HFFc6 (cell line): Measurements from ENCODE around the gene ACSL5. TPM values are rescaled to one million over a fixed set of nuclear protein-coding genes. Genes with fewer than 3 reads are reported as not detected.

Experiments
- DNase-seq: peaks from one replicate; pipeline ENCODE4 v3.0.0-alpha.2; 2018
- H3K27ac Mint-ChIP-seq: 2 replicates; pipeline ENCODE4 v1.8.0; 2020; ENCODE audit warnings: mild to moderate bottlenecking, mixed read lengths
- H3K27me3 Mint-ChIP-seq: 2 replicates; pipeline ENCODE4 v1.8.0; 2021; ENCODE audit warnings: mild to moderate bottlenecking, moderate library complexity, mixed read lengths; ENCODE audit not compliant: insufficient read depth
- H3K36me3 Mint-ChIP-seq: 2 replicates; pipeline ENCODE4 v1.8.0; 2021; ENCODE audit warnings: low read depth, mixed read lengths
- H3K4me1 Mint-ChIP-seq: 2 replicates; pipeline ENCODE4 v1.8.0; 2020; ENCODE audit warnings: low read depth, mixed read lengths
- H3K4me3 Mint-ChIP-seq: 2 replicates; pipeline ENCODE4 v1.8.0; 2020; ENCODE audit warnings: mild to moderate bottlenecking, moderate library complexity, mixed read lengths
- H3K9me3 Mint-ChIP-seq: 2 replicates; pipeline ENCODE4 v1.8.0; 2020; ENCODE audit warnings: mild to moderate bottlenecking, mixed read lengths
- total RNA-seq, 6 experiments: library from RNA; stranded (reverse); fragmentation: NEBNext Ultra II Directional; extraction: Animal tissue kit (Norgen Biotek cat#: 25700); gene quantifications; 2 replicates in 1 of 6; 3 replicates in 5 of 6; pipeline ENCODE4 v1.2.3, GENCODE V29; 2021
- TF ChIP-seq, protein P1 (sequence below): fragments of 200-600 bp; sonication (generic); IDR thresholded peaks from 2 replicates; pipeline ENCODE4 v1.5.0; 2021; ENCODE audit warnings: antibody characterized with exemption, mild to moderate bottlenecking

ACSL5 gene
- total RNA-seq, 6 experiments from 2014 or later: 0.59 to 5.5 (median 4.9) TPM

DNA sequence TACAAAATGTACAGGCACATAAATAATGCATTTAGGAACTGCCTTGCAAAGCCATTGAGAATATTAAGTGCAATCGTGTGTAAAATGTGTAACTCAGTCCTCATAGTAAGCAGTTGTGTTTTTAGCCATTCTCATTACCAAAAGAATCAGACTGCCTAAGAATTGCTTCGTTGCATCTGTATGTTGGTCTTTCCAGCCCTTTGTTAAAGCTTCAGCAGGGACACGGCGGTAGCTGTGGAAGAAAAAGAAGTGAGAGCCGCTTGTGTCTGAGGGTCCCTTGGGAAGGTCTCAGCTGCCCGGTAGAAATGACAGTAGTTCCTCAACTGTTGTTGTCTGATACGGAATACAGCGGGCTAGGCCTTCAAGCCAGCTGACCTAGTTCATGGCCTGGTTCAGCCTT, 22.8 kb upstream of the ACSL5 start:
- Mint-ChIP-seq H3K27me3 (peaks cover 5% of the 10 kb centered on the region), H3K4me1 (no peaks in the 10 kb centered on the region), H3K36me3 (no peaks in the 10 kb centered on the region), H3K27ac (no peak overlapping the region), H3K9me3 (no peaks in the 10 kb centered on the region), H3K4me3 (no peak overlapping the region)
- TF ChIP-seq, protein P1, sequence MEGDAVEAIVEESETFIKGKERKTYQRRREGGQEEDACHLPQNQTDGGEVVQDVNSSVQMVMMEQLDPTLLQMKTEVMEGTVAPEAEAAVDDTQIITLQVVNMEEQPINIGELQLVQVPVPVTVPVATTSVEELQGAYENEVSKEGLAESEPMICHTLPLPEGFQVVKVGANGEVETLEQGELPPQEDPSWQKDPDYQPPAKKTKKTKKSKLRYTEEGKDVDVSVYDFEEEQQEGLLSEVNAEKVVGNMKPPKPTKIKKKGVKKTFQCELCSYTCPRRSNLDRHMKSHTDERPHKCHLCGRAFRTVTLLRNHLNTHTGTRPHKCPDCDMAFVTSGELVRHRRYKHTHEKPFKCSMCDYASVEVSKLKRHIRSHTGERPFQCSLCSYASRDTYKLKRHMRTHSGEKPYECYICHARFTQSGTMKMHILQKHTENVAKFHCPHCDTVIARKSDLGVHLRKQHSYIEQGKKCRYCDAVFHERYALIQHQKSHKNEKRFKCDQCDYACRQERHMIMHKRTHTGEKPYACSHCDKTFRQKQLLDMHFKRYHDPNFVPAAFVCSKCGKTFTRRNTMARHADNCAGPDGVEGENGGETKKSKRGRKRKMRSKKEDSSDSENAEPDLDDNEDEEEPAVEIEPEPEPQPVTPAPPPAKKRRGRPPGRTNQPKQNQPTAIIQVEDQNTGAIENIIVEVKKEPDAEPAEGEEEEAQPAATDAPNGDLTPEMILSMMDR: no peak
- no peak for DNase-seq

- no peaks in the 10 kb centered on the region for H3K4me1 Mint-ChIP-seq
- H3K27ac Mint-ChIP-seq: no peak overlapping the region
- no peaks in the 10 kb centered on the region for H3K36me3 Mint-ChIP-seq
- H3K27me3 Mint-ChIP-seq: peaks cover 2% of the 10 kb centered on the region
- no peak for DNase-seq
- TF ChIP-seq, protein P1: no peak
- H3K4me3 Mint-ChIP-seq: no peak overlapping the region
- no peaks in the 10 kb centered on the region for H3K9me3 Mint-ChIP-seq
Observed at GRCh38 chr10:112352044-112352443, 21.9 kb upstream of the ACSL5 start.

DNA sequence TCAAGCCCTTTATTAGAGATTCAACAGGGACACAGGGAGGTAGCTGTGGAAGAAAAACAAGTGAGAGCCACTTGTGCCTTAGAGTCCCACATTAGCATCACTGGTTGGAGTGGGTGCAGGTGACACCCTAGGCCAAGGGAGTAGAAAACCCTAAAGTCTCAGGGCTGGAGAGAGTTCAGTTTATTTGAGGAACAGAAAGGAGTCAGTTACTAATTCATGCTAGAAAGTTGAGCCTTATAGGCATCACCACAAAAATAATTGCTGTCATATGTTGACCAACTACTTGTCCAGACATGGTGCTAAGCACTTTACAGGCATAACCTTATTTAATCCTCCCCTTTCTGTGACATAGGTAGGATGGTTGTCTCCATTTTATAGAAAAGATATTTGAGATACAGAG, 20.9 kb upstream of the ACSL5 start:
- Mint-ChIP-seq H3K27ac (no peak overlapping the region), H3K4me1 (no peaks in the 10 kb centered on the region), H3K27me3 (peaks cover 5% of the 10 kb centered on the region), H3K4me3 (no peak overlapping the region), H3K36me3 (no peaks in the 10 kb centered on the region), H3K9me3 (no peaks in the 10 kb centered on the region)
- TF ChIP-seq, protein P1: no peak
- DNase-seq: no peak

DNA sequence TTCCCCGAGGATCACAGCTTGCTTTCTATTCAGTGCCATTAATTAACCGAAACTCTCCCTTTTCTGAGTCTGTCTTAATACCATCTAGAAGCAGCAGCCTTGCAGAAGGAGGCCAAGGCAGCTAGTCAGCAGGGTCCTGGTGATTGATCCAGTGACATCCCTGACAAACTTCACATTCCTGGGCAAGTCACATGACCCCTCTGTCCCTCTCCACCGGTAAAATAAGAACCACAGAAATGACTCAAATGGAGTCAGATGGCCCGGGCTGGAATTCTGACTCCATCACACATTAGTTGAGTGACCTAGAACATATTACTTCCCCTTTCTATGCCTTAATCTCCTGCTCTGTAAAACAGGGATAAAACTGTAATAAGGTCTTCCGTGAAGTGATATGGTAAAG, 17.2 kb upstream of the ACSL5 start:
- TF ChIP-seq, protein P1: no peak
- no peak for DNase-seq
- H3K4me3 Mint-ChIP-seq: no peak overlapping the region
- H3K36me3 Mint-ChIP-seq: no peaks in the 10 kb centered on the region
- H3K4me1 Mint-ChIP-seq: peaks cover 14% of the 10 kb centered on the region
- H3K27ac Mint-ChIP-seq: no peak overlapping the region
- peaks cover 5% of the 10 kb centered on the region; the same call in 1 of the 2 replicates for H3K27me3 Mint-ChIP-seq
- H3K9me3 Mint-ChIP-seq: no peaks in the 10 kb centered on the region

- Mint-ChIP-seq H3K4me3 (no peak overlapping the region), H3K27ac (no peak overlapping the region)
Observed at GRCh38 chr10:112359606-112360307, 14.2 kb upstream of the ACSL5 start.

More at GRCh38 chr10:112359606-112360307, 14.2 kb upstream of the ACSL5 start:
- peaks cover 35% of the 10 kb centered on the region for H3K4me1 Mint-ChIP-seq
- H3K9me3 Mint-ChIP-seq: no peaks in the 10 kb centered on the region
- TF ChIP-seq, protein P1: no peak
- no peak for DNase-seq
- 0 out of 2 replicates have a peak, but pooled peaks cover 9% of the 10 kb centered on the region for H3K27me3 Mint-ChIP-seq
- H3K36me3 Mint-ChIP-seq: no peaks in the 10 kb centered on the region
